NT2/D1 (cell line): ENCODE measurements around the gene FGF22.

Experiments
- SUZ12 ChIP-seq: IDR thresholded peaks from 2 replicates; pipeline ENCODE4 v1.6.1; 2011; ENCODE audit not compliant: insufficient read length, insufficient read depth; ENCODE audit errors: extremely low read depth
- ZNF274 ChIP-seq: IDR thresholded peaks from 2 replicates; pipeline ENCODE4 v1.6.1; 2011; ENCODE audit warnings: mild to moderate bottlenecking, low read depth, low read length

- TF ChIP-seq SUZ12 (no peak), ZNF274 (no peak)
Measured at GRCh38 chr19:688992-689391, 49.3 kb downstream of the FGF22 start.
